RWPE2 (cell line): Measurements from ENCODE around the gene BUD13.

Experiments used
- ATAC-seq: fragments of 200-7000 bp; cut with Tn5 transposase; 3 replicates; pipeline ENCODE4 v1.9.1; 2021; ENCODE audit warnings: low read depth
- DNase-seq: peaks from one replicate; pipeline ENCODE4 v3.0.0-alpha.2; 2020; ENCODE audit warnings: low spot score
- H3K27ac ChIP-seq: fragments of 450-650 bp; 2 replicates; pipeline ENCODE4 v1.5.1; 2017; ENCODE audit warnings: mild to moderate bottlenecking; ENCODE audit not compliant: poor library complexity, severe bottlenecking
- H3K27me3 ChIP-seq: fragments of 250-450 bp; sonication (Bioruptor Pico); 2 replicates; pipeline ENCODE4 v1.5.1; 2021; ENCODE audit warnings: mild to moderate bottlenecking, moderate library complexity; ENCODE audit not compliant: insufficient read depth, poor library complexity, severe bottlenecking
- H3K36me3 ChIP-seq: fragments of 250-450 bp; sonication (Bioruptor Pico); 2 replicates; pipeline ENCODE4 v1.5.1; 2020; ENCODE audit warnings: low read depth, mild to moderate bottlenecking, moderate library complexity
- H3K4me1 ChIP-seq: fragments of 250-450 bp; sonication (Bioruptor Pico); 2 replicates; pipeline ENCODE4 v1.5.1; 2021; ENCODE audit warnings: mild to moderate bottlenecking, moderate library complexity; ENCODE audit not compliant: insufficient read depth, poor library complexity, severe bottlenecking
- H3K4me3 ChIP-seq: fragments of 250-450 bp; sonication (Bioruptor Pico); 2 replicates; pipeline ENCODE4 v1.5.1; 2021; ENCODE audit warnings: mild to moderate bottlenecking, moderate library complexity; ENCODE audit not compliant: severe bottlenecking
- H3K9me3 ChIP-seq: fragments of 250-450 bp; sonication (Bioruptor Pico); 2 replicates; pipeline ENCODE4 v1.5.1; 2021; ENCODE audit warnings: mild to moderate bottlenecking, moderate library complexity; ENCODE audit not compliant: severe bottlenecking
- TF ChIP-seq, protein P1 (sequence below): fragments of 450-650 bp; IDR thresholded peaks from one replicate; pipeline ENCODE4 v1.5.1; 2017; ENCODE audit warnings: mild to moderate bottlenecking, moderate library complexity; ENCODE audit not compliant: poor library complexity, severe bottlenecking

BUD13 gene

DNA sequence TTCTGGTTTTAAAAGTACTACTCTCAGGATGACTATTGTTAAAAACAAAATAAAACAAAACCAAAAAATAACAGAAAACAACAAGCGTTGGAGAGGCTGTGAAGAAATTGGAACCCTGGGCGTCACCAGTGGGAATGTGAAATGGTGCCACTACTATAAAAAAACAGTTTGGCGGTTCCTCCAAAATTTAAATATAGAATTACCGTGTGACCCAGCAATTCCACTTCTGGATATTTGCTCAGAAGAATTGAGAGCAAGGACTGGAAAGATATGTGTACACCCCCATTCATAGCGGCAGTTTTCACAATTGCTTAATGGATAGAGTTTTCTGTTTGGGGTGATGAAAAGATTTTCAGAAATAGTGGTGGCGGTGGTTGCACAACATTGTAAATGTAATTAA is 41.7 kb upstream of the BUD13 start:
- ATAC-seq (no peak), DNase-seq (no peak)
- Histone ChIP-seq H3K9me3 (peaks cover 2% of the 10 kb centered on the region), H3K4me1 (no peaks in the 10 kb centered on the region), H3K27me3 (no peaks in the 10 kb centered on the region), H3K27ac (no peak overlapping the region), H3K36me3 (no peaks in the 10 kb centered on the region), H3K4me3 (no peak overlapping the region)
- TF ChIP-seq, protein P1, sequence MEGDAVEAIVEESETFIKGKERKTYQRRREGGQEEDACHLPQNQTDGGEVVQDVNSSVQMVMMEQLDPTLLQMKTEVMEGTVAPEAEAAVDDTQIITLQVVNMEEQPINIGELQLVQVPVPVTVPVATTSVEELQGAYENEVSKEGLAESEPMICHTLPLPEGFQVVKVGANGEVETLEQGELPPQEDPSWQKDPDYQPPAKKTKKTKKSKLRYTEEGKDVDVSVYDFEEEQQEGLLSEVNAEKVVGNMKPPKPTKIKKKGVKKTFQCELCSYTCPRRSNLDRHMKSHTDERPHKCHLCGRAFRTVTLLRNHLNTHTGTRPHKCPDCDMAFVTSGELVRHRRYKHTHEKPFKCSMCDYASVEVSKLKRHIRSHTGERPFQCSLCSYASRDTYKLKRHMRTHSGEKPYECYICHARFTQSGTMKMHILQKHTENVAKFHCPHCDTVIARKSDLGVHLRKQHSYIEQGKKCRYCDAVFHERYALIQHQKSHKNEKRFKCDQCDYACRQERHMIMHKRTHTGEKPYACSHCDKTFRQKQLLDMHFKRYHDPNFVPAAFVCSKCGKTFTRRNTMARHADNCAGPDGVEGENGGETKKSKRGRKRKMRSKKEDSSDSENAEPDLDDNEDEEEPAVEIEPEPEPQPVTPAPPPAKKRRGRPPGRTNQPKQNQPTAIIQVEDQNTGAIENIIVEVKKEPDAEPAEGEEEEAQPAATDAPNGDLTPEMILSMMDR, result no peak

DNA sequence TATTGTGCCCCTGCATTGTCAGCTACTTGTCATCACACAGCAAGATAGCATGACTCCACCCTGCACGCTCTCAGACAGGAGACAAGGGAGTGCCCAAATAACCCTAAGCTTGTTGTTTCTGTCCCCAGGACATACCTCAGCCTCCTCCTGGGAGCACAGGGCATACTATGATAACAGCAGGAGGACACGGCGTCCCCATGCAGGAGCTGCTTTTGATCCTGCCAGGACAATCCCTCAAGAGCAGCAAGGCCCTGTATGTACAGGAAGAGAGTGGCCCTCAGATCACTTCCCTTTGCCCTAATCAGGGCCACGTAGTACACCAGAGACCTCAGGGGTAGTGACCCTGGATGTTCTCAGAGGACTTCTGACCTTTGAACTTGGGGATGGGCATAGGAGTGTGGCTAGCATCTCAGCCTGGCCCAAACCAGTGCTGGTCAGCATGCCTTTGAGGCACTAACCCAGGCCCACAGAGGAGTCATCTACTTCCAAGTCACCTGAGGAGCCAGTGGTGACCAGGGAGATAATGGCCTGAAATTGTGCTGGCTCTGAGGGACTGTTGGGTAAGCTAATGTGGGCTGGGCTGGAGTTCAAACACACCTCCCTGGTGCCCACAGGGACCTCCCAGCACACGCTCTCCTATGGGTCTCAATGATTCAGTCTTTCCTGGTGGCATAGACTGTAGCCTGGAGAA is 41.1 kb upstream of the BUD13 start:
- H3K4me1 ChIP-seq, result no peaks in the 10 kb centered on the region
- no peak overlapping the region for H3K27ac ChIP-seq
- H3K9me3 ChIP-seq, result peaks cover 2% of the 10 kb centered on the region
- no peak overlapping the region for H3K4me3 ChIP-seq
- no peaks in the 10 kb centered on the region for H3K27me3 ChIP-seq
- ATAC-seq (no peak), DNase-seq (no peak)
- TF ChIP-seq, protein P1, result no peak
- H3K36me3 ChIP-seq, result no peaks in the 10 kb centered on the region

DNA sequence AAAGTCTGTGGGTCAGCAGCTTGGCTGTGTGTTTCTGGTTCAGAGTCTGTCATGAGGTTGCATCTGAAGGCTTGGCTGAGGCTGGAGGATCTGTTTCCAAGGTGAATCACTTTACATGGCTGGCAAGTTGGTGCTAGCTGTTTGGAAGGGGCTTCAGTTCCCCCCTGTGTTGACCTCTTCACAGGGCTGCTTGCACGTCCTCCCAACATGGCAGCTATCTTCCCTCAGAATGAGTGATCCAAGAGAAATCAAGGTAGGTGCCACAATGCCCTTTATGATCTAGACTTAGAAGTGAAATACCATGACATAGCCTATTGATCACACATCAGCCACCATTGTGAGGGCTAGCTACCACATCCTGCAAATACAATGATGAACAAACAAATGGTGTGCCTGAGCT is 40.4 kb upstream of the BUD13 start:
- H3K4me1 ChIP-seq, result no peaks in the 10 kb centered on the region
- no peak for DNase-seq
- H3K9me3 ChIP-seq, result peaks cover 2% of the 10 kb centered on the region
- H3K27me3 ChIP-seq, result no peaks in the 10 kb centered on the region
- H3K4me3 ChIP-seq, result no peak overlapping the region
- no peak for ATAC-seq
- H3K36me3 ChIP-seq, result no peaks in the 10 kb centered on the region
- TF ChIP-seq, protein P1, result no peak
- H3K27ac ChIP-seq, result no peak overlapping the region

DNA sequence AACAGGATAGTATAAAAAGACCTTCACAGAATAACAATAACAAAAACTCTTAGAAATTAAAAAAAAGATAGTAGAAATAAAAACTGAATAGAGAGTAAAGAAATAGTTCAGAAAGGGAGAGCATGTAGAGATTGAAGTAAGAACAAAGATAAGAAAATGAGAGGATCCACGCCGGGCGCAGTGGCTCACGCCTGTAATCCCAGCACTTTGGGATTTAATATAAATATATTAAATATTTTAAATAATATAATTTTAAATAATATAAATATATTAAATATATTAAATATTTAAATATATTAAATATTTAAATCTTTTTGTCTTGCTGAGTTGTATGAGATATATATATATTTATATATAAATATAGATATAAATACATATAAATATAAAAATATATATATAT is 39.3 kb upstream of the BUD13 start:
- DNase-seq (no peak), ATAC-seq (no peak)
- H3K27me3 ChIP-seq, result no peaks in the 10 kb centered on the region
- no peak overlapping the region for H3K4me3 ChIP-seq
- H3K27ac ChIP-seq, result no peak overlapping the region
- H3K4me1 ChIP-seq, result no peaks in the 10 kb centered on the region
- H3K9me3 ChIP-seq, result peaks cover 2% of the 10 kb centered on the region
- H3K36me3 ChIP-seq, result no peaks in the 10 kb centered on the region
- TF ChIP-seq, protein P1, result no peak

DNA sequence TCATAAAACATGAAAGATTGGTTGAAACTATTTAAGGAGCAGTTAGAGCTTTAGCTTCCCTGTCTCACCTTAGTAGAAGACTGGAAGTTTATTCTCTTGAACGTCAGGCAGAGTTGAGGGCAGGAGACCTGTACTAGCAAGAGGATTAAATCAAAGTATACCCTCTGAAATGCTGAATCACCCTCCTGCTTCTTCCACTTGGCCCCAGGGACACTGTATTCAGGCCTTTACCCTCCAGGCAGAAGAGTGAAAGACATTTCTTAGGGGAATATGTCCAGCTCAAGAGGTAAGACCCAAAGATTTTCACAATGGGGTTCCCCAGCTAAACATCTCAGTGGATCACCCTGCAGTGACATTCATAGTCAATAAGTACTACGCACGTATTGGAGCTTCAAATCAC is 38.4 kb upstream of the BUD13 start:
- Histone ChIP-seq H3K27ac (no peak overlapping the region), H3K4me1 (no peaks in the 10 kb centered on the region), H3K4me3 (no peak overlapping the region), H3K9me3 (peaks cover 2% of the 10 kb centered on the region), H3K27me3 (no peaks in the 10 kb centered on the region), H3K36me3 (no peaks in the 10 kb centered on the region)
- ATAC-seq, result no peak
- no peak for DNase-seq
- TF ChIP-seq, protein P1, result no peak
